Stimulated activated CD4-positive, alpha-beta T cell treated with anti-CD3 and anti-CD28 coated beads, TNF-alpha, amount 100 ng/mL, for 4 hours (primary cell): Measurements from ENCODE around the gene PROSER2.
"Not testable (repeated sequence)": the region's sequence is repeated elsewhere in the genome, so short reads cannot be mapped to it uniquely, and the experiment has no call there.

ENCODE experiments used
- DNase-seq, 3 experiments: peaks; one replicate each; pipeline ENCODE4 v3.0.0-alpha.2; 2020; ENCODE audit warnings: low read depth in 3 of 3

Gene PROSER2

DNA sequence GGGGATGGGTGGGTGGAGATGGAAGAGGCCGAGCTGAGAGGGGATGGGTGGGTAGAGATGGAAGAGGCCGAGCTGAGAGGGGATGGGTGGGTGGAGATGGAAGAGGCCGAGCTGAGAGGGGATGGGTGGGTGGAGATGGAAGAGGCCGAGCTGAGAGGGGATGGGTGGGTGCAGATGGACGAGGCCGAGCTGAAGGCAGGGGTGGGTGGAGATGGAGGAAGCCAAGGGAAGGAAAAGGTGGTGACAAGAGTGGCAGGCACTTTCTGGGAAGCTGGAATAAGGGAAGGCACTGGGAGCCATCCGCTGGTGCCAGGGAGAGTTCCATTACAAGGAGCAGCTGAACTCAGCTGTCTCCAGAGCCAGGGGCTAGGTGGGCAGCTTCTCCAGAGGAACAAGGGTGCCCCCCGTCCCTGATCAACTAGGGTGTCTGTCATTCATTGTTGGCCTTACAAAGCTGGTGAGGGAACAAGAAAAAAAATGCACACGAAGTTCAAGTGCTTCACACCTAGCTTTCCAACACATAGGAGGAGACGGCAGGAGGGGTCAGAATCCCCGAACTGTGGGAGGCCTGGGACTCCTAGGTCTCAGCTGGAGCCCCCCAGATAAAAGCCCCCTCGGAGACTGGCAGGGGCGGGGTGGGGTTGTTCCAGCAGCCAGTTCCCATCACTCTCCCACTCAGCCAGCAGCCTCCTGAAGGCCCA, 62.4 kb downstream of the PROSER2 start:
- DNase-seq = no peak

DNA sequence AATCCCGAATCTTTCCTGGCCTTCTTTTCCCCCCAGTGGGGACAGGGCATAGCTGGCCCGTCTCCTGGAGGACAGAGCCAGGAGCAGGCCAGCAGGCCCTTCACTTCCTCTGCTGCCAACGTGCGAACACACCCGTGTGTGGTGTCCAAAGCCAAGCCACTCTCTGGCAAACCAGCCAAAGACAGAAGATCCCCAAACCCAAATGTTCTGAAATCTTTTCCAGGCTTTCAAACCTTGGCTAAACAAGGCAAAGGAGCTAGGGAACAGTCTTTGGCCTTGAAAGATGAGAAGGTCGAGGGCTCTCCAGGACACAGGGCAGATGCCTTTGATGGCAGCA, 63.0 kb downstream of the PROSER2 start:
- no peak for DNase-seq

DNA sequence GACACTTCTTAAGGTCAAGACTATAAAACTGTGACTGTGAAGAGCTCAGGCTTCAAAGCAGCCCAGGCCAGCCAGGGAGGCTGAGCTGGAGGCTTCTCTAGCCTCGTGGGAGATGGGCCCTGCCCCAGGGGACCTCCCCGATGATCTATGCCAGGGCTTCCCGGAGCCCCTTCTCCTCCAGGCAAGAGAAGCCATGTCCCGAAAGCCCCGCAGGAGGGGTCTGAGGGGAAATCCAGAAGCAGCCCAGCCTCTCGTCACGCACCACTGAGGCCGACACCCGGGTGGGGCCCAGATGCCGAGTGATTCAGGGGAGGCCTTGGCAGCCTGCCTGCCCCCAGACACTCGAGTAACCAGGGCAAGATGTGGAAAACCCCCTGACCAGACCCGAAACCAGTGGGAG, 63.7 kb downstream of the PROSER2 start:
- DNase-seq = no peak

DNA sequence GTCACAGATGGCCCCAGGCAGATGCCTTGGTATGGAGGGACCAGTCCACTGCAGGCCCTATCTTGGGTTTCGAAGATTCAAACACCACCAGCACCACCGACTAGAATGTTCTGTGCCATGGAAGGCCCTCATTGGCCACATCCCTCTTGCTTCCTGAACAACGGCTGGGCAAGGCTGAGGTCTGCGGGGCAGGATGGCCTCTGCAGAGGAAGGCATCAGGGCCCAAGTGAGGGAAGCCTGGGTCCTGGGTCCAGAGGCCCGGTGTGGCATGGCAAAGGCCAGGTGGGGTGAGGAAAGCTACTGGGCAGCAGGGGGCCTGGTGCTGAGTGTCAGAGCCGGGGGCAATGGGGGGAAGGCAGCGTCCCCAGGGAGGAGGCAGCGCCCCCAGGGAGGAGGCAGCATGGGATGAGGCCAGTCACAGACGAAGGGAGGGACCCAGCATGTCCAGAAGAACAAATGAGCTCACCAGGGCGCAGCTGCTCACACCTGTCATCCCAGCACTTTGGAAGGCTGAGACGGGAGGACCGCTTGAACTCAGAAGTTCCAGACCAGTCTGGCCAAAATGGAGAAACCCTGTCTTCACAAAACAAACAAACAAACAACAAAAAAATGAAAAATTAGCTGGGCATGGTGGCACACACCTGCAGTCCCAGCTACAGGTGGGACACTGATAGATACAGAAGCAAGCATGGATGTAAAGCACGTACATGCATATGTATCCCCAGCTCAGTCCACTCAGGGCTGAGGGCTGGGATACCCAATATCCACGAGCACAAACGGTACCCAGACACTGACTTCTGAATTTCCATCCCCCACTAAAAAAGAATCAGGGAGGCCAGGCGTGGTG, 64.4 kb downstream of the PROSER2 start:
- DNase-seq = no peak

- DNase-seq = not testable (repeated sequence)
Observed at GRCh38 chr10:11889263-11889662, 66.1 kb downstream of the PROSER2 start.

DNA sequence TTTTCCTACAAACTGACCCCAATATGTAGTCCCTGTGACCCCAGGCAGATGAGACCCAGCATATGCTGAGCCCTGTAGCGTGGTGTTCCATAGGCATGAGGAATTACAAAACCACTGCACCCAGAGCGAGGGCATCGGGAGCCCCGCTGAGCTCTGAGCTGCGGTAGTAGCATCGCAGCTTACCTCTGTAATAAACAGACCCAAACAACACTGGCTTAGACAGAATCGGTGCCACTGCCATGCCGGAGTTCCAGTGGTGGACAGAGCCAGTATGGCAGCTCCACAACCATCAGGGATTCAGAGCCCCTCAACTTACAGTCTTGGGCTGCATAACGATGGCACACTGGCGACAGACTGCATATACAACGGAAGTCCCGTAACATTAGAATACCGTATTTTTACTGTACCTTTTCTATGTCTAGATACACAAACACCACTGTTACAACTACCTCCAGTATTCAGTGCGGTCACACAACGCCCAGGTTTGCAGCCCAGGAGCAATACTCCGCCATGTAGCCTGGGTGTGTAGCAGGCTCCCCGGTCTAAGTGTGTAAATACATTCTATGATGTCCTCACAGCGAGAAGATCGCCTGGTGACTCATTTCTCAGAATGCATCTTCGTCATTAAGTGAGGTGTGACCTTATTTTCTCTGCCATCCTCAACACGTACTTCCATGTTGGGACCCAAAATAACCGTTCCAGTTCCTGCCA, 68.8 kb downstream of the PROSER2 start:
- no peak for DNase-seq

- no peak for DNase-seq
Observed at GRCh38 chr10:11893749-11894278, 70.7 kb downstream of the PROSER2 start.

GRCh38 chr10:11894381-11895107, 71.4 kb downstream of the PROSER2 start:
- no peak for DNase-seq

GRCh38 chr10:11895108-11895466, 71.9 kb downstream of the PROSER2 start:
- DNase-seq = no peak

DNA sequence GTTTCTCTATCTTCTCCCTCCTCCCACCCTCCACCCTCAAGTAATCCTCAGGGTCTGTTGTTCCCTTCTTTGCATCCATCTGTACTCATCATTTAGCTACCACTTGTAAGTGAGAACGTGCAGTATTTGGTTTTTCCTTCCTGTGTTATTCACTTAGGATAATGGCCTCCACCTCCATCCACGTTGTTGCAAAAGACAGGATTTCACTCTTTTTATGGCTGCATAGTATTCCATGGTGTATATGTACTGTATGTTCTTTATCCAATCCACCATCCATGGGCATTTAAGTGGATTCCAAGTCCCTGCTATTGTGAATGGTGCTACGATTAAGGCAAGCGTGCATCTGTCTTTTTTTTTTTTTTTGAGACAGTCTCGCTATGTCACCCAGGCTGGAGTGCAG, 72.4 kb downstream of the PROSER2 start:
- no peak for DNase-seq

GRCh38 chr10:11896549-11897200, 73.5 kb downstream of the PROSER2 start:
- DNase-seq = no peak

DNA sequence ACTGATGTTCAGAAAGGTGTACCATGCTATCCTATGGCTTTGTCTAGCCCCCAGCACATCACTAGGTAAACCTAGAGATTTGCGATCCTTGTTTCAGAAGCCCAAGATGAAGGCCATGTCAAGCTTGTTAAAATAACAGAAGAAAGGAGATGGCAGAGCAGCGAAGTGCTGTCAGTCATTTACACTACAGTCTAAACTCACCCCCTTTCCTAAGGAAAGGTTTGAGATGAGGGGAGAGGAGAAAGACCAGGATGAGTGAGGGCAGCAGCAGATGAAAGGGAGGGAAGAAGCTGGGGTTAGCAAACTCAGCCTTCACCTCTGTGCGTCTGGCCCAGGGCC, 74.8 kb downstream of the PROSER2 start:
- no peak for DNase-seq

DNA sequence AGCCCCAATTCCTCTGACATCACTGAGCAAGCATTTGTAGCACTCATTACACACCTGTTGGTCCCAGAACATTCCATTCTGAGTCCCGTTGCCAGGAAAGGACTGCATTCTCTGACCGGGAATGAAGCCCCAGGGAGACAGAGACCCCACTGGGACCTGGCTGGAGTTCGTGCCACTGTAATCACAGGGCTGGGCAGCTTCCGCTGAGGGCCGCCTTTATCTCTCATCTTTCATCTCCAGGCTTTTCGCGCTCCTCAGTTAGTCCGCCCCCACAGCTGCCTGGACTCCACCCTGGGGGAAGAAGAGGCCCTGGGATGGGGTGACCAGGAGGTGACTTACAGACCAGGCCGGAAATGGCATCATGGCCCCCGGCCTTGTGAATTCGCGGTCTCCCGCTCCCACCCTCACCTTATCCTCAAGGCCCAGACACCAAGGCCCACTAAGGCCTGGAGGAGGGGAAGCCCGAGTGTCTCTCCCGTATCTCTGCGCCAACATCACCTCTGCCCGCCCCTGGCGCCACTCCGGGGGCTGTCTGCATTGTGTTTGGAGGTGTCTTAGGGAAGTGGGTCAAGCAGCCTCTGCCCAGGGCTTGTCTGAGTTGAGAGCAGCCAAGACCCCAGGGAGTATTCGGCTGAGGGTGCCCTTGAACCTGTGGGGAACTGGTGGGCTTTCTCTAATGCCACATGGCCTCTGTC, 75.4 kb downstream of the PROSER2 start:
- no peak for DNase-seq

DNA sequence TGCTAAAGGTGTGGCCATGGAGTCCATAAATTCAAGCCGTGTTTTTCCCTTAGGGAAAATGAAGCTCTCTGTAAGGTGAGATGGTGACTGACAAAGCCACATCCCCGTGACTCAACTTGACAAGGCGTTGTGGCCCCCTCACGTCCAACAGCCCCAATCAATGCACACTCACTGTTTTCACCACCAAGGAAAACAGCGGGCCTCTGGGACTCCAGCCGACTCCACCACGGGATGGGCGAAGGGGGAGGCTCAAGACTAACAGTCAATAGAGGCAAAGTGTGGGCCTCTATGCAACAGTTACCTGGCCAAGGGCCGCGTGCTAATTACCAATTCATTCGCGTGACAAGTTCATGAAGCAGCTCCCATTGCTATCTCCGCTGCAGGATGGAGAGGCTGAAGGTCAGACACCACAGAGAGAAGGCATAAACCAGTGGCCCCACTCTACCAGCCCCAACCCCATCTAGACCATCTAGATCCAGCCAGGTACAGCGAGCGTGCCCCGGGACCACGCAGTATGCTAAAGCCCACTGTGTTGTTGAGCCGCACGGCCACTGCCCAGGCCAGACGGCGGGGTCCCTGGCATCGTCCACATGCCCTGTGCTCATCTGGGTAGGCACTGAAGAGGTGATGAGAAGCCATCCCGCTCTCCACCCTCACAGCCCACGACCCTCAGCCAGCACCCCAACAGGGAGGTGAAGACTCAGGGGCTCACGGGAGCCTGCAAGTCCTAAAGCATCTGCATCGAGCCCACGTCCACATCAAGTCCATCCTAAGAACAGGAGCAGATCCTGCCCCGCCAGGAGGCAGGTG, 76.1 kb downstream of the PROSER2 start:
- no peak for DNase-seq

DNA sequence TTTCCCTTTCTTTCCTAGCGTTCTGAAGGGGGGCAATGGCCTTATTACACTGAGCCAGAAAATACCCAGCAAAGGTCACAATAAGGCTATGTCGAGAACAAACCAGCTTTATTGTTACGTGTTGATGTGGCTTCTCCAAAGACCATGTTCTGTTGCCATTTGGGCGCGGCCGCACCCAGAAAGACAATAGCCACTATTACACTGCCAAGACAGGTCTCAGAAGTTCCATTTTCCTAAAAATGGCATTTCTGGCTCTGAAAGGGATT, 77.8 kb downstream of the PROSER2 start:
- DNase-seq = no peak

GRCh38 chr10:11901454-11901832, 78.3 kb downstream of the PROSER2 start:
- DNase-seq = no peak

DNA sequence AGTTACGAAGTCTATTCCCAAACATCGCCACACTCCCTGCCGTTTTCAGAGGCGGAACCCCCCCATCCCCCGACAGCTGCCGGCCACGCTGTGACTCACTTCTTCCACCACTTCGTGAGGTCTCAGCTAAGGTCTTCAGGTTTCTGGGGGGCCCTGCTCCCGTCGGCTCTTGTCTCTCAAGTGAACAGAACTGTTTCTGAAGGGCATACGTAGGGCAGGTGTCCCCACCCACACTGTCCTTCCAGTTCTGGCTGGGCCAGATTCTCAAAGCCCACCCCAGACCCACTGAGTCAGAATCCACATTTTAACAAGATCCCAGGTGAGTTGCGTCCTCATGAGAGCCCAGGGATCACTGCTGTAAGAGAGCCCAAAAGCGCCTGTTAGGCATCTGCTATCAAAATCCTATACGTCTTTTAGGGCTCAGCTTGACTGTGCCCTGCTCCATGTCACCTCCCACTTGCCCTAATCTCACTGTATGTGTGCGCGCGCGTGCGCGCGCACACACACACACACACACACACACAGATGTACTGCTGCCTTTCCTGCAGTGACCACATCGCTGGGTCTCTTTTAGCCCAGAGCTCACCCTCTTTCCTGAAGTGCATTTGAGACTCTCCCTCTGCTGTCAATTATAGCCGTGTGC, 78.8 kb downstream of the PROSER2 start:
- DNase-seq = no peak

DNA sequence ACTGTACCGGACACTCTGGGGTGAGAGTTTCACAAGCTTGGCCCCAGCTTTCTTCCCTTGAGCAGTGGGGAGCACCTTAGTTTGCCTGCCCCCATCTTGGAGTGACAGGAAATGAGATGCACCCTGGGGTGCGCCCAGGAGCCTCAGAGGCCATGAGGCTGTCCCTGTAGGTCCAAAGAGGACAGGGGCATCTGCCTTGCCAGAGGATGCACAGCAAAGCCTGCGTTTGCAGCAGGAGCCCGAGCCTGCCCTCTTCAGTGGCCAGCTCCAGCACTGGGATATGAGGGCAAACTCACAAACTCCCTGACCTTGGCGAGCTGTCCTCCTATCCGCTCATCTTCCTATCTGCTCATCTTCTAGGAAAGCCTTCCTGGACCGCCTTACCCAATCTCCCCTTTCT, 79.5 kb downstream of the PROSER2 start:
- no peak for DNase-seq

- no peak for DNase-seq
Observed at GRCh38 chr10:11906714-11907113, 83.6 kb downstream of the PROSER2 start.

- no peak for DNase-seq
Observed at GRCh38 chr10:11907914-11908313, 84.8 kb downstream of the PROSER2 start.
